SH-SY5Y (cell line): Measurements from ENCODE around the gene ABCB8.

Experiments used
- GATA2 ChIP-seq: IDR thresholded peaks from 2 replicates; pipeline ENCODE4 v1.6.1; 2011; ENCODE audit warnings: mild to moderate bottlenecking, low read depth, low read length
- GATA3 ChIP-seq: IDR thresholded peaks from 2 replicates; pipeline ENCODE4 v1.6.1; 2011; ENCODE audit warnings: low read depth, mild to moderate bottlenecking, low read length, moderate library complexity

DNA sequence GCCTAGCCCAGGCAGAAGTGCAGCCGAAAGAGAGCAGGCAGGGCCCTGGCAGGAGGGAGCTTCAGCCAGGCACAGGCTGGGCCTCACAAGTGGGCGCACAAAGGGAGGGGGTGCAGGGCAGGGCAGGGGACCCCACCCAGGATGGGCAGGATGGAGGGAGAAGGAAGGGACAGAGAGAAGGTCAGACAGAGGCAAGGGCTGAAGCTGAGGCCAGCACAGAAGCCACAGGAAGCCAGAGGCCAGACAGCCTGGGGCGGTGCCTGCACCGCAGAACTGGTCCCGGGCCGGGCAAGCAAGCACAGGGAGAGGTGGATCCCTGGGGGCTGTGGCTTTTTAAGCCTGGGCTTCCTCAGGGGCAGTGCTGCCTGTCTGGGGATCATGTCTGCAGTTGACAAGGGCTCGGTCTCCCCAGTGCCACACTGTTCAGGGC, 20.8 kb upstream of the ABCB8 start:
- TF ChIP-seq GATA2 = no peak
- no peak for TF ChIP-seq GATA3
